Measurements from ENCODE around the gene PRR14. TPM values are rescaled to one million over a fixed set of nuclear protein-coding genes. Genes with fewer than 3 reads are reported as not detected.

Gene PRR14
- total RNA-seq, 2 experiments from 2014 or later, result 73.2 to 83.2 TPM

GRCh38 chr16:30652718-30653117 lies 2.0 kb downstream of the PRR14 start:
- DNase-seq, result no peak
- POLR2A ChIA-PET, result no interaction called here
- H3K27ac Mint-ChIP-seq, result peak overlapping the region; percentile 88
- peak overlapping the region; percentile 88 for H3K4me3 Mint-ChIP-seq
- peaks cover 36% of the 10 kb centered on the region for H3K4me1 Mint-ChIP-seq (ENCODE audit: low read depth)
- no peaks in the 10 kb centered on the region for H3K27me3 Mint-ChIP-seq
- no peaks in the 10 kb centered on the region for H3K9me3 Mint-ChIP-seq
- CTCF ChIA-PET, result interaction anchor here (3.0 kb wide), 1 partner anchor 41 kb away, joined by 23 read pairs; no protein-coding TSS in a partner anchor
- H3K36me3 Mint-ChIP-seq, result peaks cover 30% of the 10 kb centered on the region
- intact Hi-C loops (cut with micrococcal nuclease), result loop anchor here (10.0 kb wide), 2 partner anchors 222 to 588 kb away; partner anchors contain the start of gene ALDOA

DNA sequence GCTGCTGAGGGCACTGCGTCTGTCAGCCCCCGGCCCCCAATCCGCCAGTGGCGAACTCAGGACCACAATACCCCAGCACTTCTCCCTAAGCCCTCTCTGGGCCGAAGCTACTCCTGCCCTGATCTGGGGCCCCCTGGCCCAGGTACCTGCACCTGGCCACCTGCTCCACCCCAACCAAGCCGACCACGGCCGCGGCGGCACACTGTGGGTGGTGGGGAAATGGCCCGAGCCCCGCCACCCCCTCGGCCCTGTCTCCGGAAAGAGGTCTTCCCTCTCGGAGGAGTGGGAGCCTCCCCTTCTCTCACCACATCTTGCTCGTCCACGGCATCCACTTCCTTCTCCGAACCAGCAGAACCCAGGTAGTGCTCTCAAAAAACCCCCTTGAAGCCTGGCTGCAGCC lies 4.1 kb downstream of the PRR14 start:
- H3K9me3 Mint-ChIP-seq, result no peaks in the 10 kb centered on the region
- ChIA-PET CTCF (no interaction called here), POLR2A (no interaction called here)
- no peaks in the 10 kb centered on the region for H3K27me3 Mint-ChIP-seq
- H3K4me1 Mint-ChIP-seq (ENCODE audit: low read depth), result peaks cover 34% of the 10 kb centered on the region
- no peak overlapping the region for H3K27ac Mint-ChIP-seq
- no peak overlapping the region for H3K4me3 Mint-ChIP-seq
- peaks cover 30% of the 10 kb centered on the region for H3K36me3 Mint-ChIP-seq
- DNase-seq, result no peak
- intact Hi-C loops (cut with micrococcal nuclease), result loop anchor here (5.0 to 10.0 kb wide), 5 partner anchors 92 to 802 kb away; partner anchors contain the start of genes ALDOA, ARMC5, CFAP119 and PHKG2

GRCh38 chr16:30655815-30656347 lies 5.1 kb downstream of the PRR14 start:
- ChIA-PET POLR2A (no interaction called here), CTCF (interaction anchor here (2.5 kb wide), 1 partner anchor 38 kb away, joined by 13 read pairs; no protein-coding TSS in a partner anchor)
- Mint-ChIP-seq H3K27me3 (no peaks in the 10 kb centered on the region), H3K27ac (no peak overlapping the region), H3K9me3 (no peaks in the 10 kb centered on the region), H3K4me3 (no peak overlapping the region), H3K36me3 (peaks cover 36% of the 10 kb centered on the region), H3K4me1 (ENCODE audit: low read depth) (peaks cover 33% of the 10 kb centered on the region)
- intact Hi-C loops (cut with micrococcal nuclease), result loop anchor here (5.0 to 10.0 kb wide), 5 partner anchors 91 to 801 kb away; partner anchors contain the start of genes ALDOA, ARMC5, CFAP119 and PHKG2
- DNase-seq, result no peak

GRCh38 chr16:30656388-30656787 lies 5.6 kb downstream of the PRR14 start:
- Mint-ChIP-seq H3K36me3 (peaks cover 40% of the 10 kb centered on the region), H3K27me3 (no peaks in the 10 kb centered on the region), H3K4me3 (no peak overlapping the region), H3K27ac (peak overlapping the region; percentile 14), H3K4me1 (ENCODE audit: low read depth) (peaks cover 36% of the 10 kb centered on the region), H3K9me3 (no peaks in the 10 kb centered on the region)
- no peak for DNase-seq
- intact Hi-C loops (cut with micrococcal nuclease), result loop anchor here (5.0 to 10.0 kb wide), 5 partner anchors 91 to 801 kb away; partner anchors contain the start of genes ALDOA, ARMC5, CFAP119 and PHKG2
- POLR2A ChIA-PET, result no interaction called here
- CTCF ChIA-PET, result interaction anchor here (1.2 to 2.5 kb wide), 2 partner anchors 28 to 37 kb away, joined by 8 to 13 read pairs; no protein-coding TSS in a partner anchor

DNA sequence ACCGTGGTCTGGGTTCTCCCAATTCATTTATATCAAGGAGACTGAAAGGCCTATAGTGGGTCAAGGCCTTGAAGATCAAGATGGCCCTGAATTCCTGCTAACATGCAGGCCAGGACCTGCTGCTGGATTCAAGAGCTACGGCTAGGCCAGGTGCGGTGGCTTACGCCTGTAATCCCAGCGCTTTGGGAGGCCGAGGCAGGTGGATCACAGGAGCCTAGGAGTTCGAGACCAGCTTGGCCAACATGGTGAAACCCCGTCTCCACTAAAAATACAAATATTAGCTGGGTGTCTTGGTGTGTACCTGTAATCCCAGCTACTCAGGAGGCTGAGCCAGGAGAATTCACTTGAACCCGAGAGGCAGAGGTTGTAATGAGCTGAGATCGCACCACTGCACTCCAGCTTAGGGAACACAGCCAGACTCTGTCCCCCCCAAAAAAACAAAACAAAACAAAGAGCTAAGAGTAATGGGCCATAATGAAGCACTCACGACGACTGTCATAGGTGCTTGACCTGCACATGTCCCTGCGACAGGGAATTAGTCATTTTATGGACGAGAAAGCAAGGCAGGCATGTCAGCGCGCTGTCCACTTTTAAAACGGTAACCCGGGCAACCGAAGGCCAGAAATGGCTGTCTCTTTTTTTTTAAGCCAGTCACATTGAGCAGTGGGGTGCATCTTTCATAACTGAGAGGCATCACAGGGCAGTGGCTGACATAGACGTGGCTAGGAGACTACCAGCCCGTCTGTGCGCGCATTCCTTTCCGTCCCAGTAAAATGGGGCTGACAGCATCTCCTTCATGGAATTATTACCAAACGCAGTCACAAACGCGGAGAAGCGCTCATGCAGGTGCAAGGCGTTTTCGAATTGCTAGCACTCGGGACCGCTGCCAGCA lies 6.5 kb downstream of the PRR14 start:
- Mint-ChIP-seq H3K4me3 (peak overlapping the region; percentile 73), H3K27me3 (no peaks in the 10 kb centered on the region), H3K9me3 (no peaks in the 10 kb centered on the region), H3K27ac (peak overlapping the region; percentile 82), H3K4me1 (ENCODE audit: low read depth) (peaks cover 40% of the 10 kb centered on the region), H3K36me3 (peaks cover 47% of the 10 kb centered on the region)
- no peak for DNase-seq
- CTCF ChIA-PET, result interaction anchor here (0.7 to 2.5 kb wide), 4 partner anchors 28 to 127 kb away, joined by 4 to 13 read pairs (median 6); no protein-coding TSS in a partner anchor
- intact Hi-C loops (cut with micrococcal nuclease), result loop anchor here (5.0 to 10.0 kb wide), 5 partner anchors 90 to 800 kb away; partner anchors contain the start of genes ALDOA, ARMC5, CFAP119 and PHKG2
- POLR2A ChIA-PET, result no interaction called here

- ChIA-PET POLR2A (interaction anchor here (0.5 to 3.1 kb wide), 13 partner anchors 8 to 593 kb away, joined by 3 to 17 read pairs (median 4); partner anchors contain the start of genes ALDOA, DCTPP1, PRR14 and SRCAP), CTCF (interaction anchor here (0.7 to 4.7 kb wide), 10 partner anchors 7 to 228 kb away, joined by 3 to 86 read pairs (median 6); partner anchors contain the start of genes DCTPP1, PRR14 and ZNF785)
- H3K9me3 Mint-ChIP-seq, result no peaks in the 10 kb centered on the region
- H3K27me3 Mint-ChIP-seq, result no peaks in the 10 kb centered on the region
- peaks cover 38% of the 10 kb centered on the region for H3K4me1 Mint-ChIP-seq (ENCODE audit: low read depth)
- H3K4me3 Mint-ChIP-seq, result peak within 1 kb of the TSS; percentile 96
- H3K27ac Mint-ChIP-seq, result peak within 1 kb of the TSS; percentile 100
- intact Hi-C loops (cut with micrococcal nuclease), result loop anchor here (1.0 to 10.0 kb wide), 13 partner anchors 8 to 799 kb away; partner anchors contain the start of genes ALDOA, ARMC5, CFAP119 and PHKG2
- H3K36me3 Mint-ChIP-seq, result peaks cover 47% of the 10 kb centered on the region
- DNase-seq, result peak; percentile 100
Measured at GRCh38 chr16:30657866-30658730, 7.3 kb downstream of the PRR14 start, which contains the start of gene FBRS. Gene FBRS, plus strand, starts transcription at chr16:30658431. Its CDS starts 1,088 bp downstream, at chr16:30659519.

DNA sequence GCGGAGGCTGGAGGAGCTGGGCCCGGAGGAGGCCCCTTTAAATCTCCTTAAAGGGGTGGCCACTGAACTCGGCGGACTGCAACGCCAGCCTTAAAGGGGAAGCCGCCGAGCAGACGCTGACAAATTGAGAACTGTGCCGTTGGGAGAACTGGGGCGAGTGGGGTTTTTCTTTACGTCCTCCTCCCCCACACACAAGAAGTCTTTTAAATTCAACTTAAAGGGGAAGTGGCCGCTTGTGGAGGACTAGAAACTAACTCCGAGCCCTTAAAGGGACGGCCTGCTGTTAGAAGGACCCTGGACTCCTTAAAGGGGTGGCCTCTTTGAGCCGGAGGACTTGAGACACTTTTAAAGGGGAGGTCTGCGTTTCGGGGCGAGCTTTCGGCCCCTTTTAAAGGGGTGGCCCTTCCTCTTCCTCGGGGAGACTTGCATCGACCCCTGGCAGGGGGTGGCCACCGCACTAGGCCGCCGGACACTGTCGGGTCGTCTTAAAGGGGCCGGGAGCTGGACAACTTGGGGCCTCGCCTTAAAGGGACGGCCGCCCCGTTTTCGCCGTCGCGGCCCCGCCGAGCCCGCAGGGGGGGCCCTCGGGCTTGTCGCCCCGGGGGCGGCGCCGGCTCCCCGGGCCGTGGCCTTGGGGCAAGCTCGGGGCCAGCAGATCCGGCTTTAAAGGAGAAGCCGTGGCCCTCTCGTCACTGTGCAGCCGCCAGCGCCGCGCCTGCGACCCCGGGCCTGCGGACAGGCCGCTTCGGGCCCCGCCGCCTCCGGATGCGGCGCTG lies 8.2 kb downstream of the PRR14 start:
- CTCF ChIA-PET, result interaction anchor here (0.5 to 4.7 kb wide), 12 partner anchors 8 to 266 kb away, joined by 3 to 86 read pairs (median 4); partner anchors contain the start of genes DCTPP1, PHKG2, PRR14 and ZNF785
- no peaks in the 10 kb centered on the region for H3K27me3 Mint-ChIP-seq
- H3K9me3 Mint-ChIP-seq, result no peaks in the 10 kb centered on the region
- H3K4me1 Mint-ChIP-seq (ENCODE audit: low read depth), result peaks cover 45% of the 10 kb centered on the region
- H3K27ac Mint-ChIP-seq, result peak overlapping the region; percentile 100
- POLR2A ChIA-PET, result interaction anchor here (0.5 to 3.1 kb wide), 15 partner anchors 9 to 593 kb away, joined by 3 to 17 read pairs (median 4); partner anchors contain the start of genes ALDOA, DCTPP1, PRR14 and SRCAP
- intact Hi-C loops (cut with micrococcal nuclease), result loop anchor here (1.0 to 10.0 kb wide), 13 partner anchors 9 to 798 kb away; partner anchors contain the start of genes ALDOA, ARMC5, CFAP119 and PHKG2
- H3K36me3 Mint-ChIP-seq, result peaks cover 54% of the 10 kb centered on the region
- H3K4me3 Mint-ChIP-seq, result peak overlapping the region; percentile 96
- DNase-seq, result peak; percentile 98

DNA sequence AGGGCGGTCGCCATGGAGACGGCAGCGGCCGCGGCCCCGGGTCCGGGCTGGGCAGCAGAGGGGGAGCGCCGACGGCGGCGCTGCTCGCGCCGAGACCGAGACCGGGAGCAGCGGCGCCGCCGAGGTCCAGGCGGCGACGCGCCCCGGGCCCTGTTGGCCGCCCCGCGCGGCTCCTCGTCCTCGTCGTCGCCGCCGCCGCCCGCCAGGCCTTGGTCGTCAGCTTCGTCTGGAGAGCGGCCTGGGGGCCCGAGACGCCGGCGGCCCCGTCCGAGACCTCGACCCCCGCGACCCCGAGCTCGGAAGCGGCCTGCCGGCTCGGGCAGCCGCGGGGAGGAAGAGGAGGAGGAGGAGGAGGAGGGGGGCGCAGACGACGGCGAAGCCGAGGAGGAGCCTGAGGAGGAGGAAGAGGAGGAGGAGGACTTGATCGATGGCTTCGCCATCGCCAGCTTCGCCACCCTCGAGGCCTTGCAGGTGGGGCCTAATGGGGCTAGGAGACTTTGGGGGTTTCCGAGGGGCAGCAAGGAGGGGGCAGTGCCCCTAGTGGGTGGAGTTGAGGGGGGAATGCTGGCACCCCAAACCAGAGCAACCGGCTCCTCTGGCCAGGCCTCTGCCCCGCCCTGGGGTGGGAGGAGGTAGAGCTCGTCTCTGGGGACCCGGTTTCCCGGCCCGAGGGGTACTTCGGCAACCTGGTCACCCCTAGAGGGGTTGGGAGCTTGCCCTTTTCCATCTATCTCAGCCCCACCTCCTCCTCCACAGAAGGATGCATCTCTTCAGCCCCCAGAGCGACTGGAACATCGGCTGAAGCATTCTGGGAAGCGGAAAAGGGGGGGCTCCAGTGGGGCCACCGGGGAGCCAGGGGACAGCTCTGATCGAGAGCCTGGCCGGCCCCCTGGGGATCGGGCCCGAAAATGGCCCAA lies 9.0 kb downstream of the PRR14 start:
- peak overlapping the region; percentile 96 for H3K4me3 Mint-ChIP-seq
- ChIA-PET CTCF (interaction anchor here (0.5 to 4.7 kb wide), 8 partner anchors 9 to 267 kb away, joined by 3 to 86 read pairs (median 4); partner anchors contain the start of genes PHKG2 and PRR14), POLR2A (interaction anchor here (0.5 to 3.1 kb wide), 11 partner anchors 10 to 230 kb away, joined by 3 to 17 read pairs (median 4); partner anchors contain the start of genes DCTPP1, PRR14, SRCAP and ZNF688)
- DNase-seq, result peak; percentile 52
- no peaks in the 10 kb centered on the region for H3K9me3 Mint-ChIP-seq
- H3K27me3 Mint-ChIP-seq, result no peaks in the 10 kb centered on the region
- peaks cover 46% of the 10 kb centered on the region for H3K4me1 Mint-ChIP-seq (ENCODE audit: low read depth)
- H3K27ac Mint-ChIP-seq, result peak overlapping the region; percentile 98
- intact Hi-C loops (cut with micrococcal nuclease), result loop anchor here (2.0 to 10.0 kb wide), 6 partner anchors 49 to 798 kb away; partner anchors contain the start of genes ALDOA, ARMC5, CFAP119 and PHKG2
- peaks cover 50% of the 10 kb centered on the region for H3K36me3 Mint-ChIP-seq

GRCh38 chr16:30660424-30661261 lies 9.9 kb downstream of the PRR14 start:
- ChIA-PET POLR2A (interaction anchor here (0.6 to 3.1 kb wide), 7 partner anchors 11 to 154 kb away, joined by 3 to 17 read pairs (median 6); partner anchors contain the start of genes PRR14 and SRCAP), CTCF (interaction anchor here (0.7 to 4.7 kb wide), 6 partner anchors 10 to 231 kb away, joined by 3 to 86 read pairs (median 4); partner anchors contain the start of genes DCTPP1 and PRR14)
- Mint-ChIP-seq H3K36me3 (peaks cover 51% of the 10 kb centered on the region), H3K27me3 (no peaks in the 10 kb centered on the region), H3K9me3 (no peaks in the 10 kb centered on the region), H3K4me3 (peak overlapping the region; percentile 96), H3K4me1 (ENCODE audit: low read depth) (peaks cover 46% of the 10 kb centered on the region), H3K27ac (peak overlapping the region; percentile 98)
- DNase-seq, result peak; percentile 93
- intact Hi-C loops (cut with micrococcal nuclease), result no loop called here
